ENCODE data around the gene SLC25A10. TPM values are rescaled to one million over a fixed set of nuclear protein-coding genes. Genes with fewer than 3 reads are reported as not detected.

Gene SLC25A10
- 10 to 100 TPM; 40.3 to 79.1 (median 57.3) TPM for polyA plus RNA-seq
- long read RNA-seq, donor 1 = 0 reads
- long read RNA-seq, donor 2, partial matches to known transcripts = 0 of 4 reads
- long read RNA-seq, donor 2, other reads (novel, unspliced or antisense) = 0 of 4 reads
- long read RNA-seq, donor 3, transcript SLC25A10-202 (11 exons, 1,885 nt) = major isoform, 7 of 7 reads
- long read RNA-seq, donor 3, partial matches to known transcripts = 0 of 7 reads
- long read RNA-seq, donor 3, other reads (novel, unspliced or antisense) = 0 of 7 reads
- long read RNA-seq, donor 4 = 0 reads
- long read RNA-seq, donor 5 = 0 reads
- long read RNA-seq, donor 6, partial matches to known transcripts = 0 of 4 reads
- long read RNA-seq, donor 6, other reads (novel, unspliced or antisense) = 0 of 4 reads
- long read RNA-seq, donor 7, transcript SLC25A10-202 (11 exons, 1,885 nt) = major isoform, 6 of 6 reads
- long read RNA-seq, donor 7, partial matches to known transcripts = 0 of 6 reads
- long read RNA-seq, donor 7, other reads (novel, unspliced or antisense) = 0 of 6 reads
- long read RNA-seq, donor 8 = 0 reads
- long read RNA-seq, donor 9, partial matches to known transcripts = 0 of 3 reads
- long read RNA-seq, donor 9, other reads (novel, unspliced or antisense) = 0 of 3 reads
- long read RNA-seq, donor 10, partial matches to known transcripts = 0 of 4 reads
- long read RNA-seq, donor 10, other reads (novel, unspliced or antisense) = 0 of 4 reads

- peak within 1 kb of the TSS; percentile 70 to 90 (median 74) for H3K4me3 ChIP-seq (ENCODE audit: low read depth in 1 of 3, low read length in 3 of 3)
- 0 to 1% (median 1%) methylated on average over 23 to 89 of the region's 89 CpGs for WGBS, 3 donors
- FAIRE-seq = no peak
Measured at GRCh38 chr17:81711814-81712467, at the start of gene SLC25A10. Gene SLC25A10 (plus strand): TSS chr17:81712284. CDS start chr17:81712427, 143 bp downstream.

GRCh38 chr17:81664051-81664470 is 48.0 kb upstream of the SLC25A10 start:
- 75 to 87% (median 82%) methylated on average over 7 of the region's 7 CpGs for WGBS, 3 donors
- peaks cover 4 to 10% (median 5%) of the 10 kb centered on the region in 3 donors for H3K4me1 ChIP-seq (ENCODE audit: control insufficient read depth in 3 of 3, insufficient read depth in 2 of 3, low read depth in 1 of 3, low read length in 2 of 3)

More at GRCh38 chr17:81711814-81712467, at the start of gene SLC25A10:
- Histone ChIP-seq H3K4me1 (ENCODE audit: control insufficient read depth in 3 of 3, insufficient read depth in 2 of 3, low read depth in 1 of 3, low read length in 2 of 3) (peaks cover 4 to 30% (median 5%) of the 10 kb centered on the region in 3 donors), H3K9me3 (ENCODE audit: control insufficient read depth in 2 of 2, insufficient read depth in 1 of 2, low read depth in 1 of 2, low read length in 1 of 2) (no peaks in the 10 kb centered on the region), H3K36me3 (ENCODE audit: control insufficient read depth in 3 of 3, insufficient read depth in 2 of 3, low read depth in 1 of 3, low read length in 3 of 3) (peaks cover 3 to 54% (median 5%) of the 10 kb centered on the region in 3 donors), H3K27ac (ENCODE audit: low read depth in 1 of 3, low read length in 2 of 3) (peak within 1 kb of the TSS; percentile 77 to 86 (median 84)), H3K27me3 (ENCODE audit: control insufficient read depth in 3 of 3, insufficient read depth in 3 of 3, low read length in 3 of 3) (peaks cover 0 to 2% (median 0%) of the 10 kb centered on the region in 3 donors)
- DNase-seq = peak; percentile 93 to 95

GRCh38 chr17:81665205-81666091 is 46.6 kb upstream of the SLC25A10 start:
- DNase-seq (peak in 1 of 2 donors; percentile 48), FAIRE-seq (no peak)
- Histone ChIP-seq H3K4me3 (ENCODE audit: low read depth in 1 of 3, low read length in 3 of 3) (peak overlapping the region; percentile 89 to 90 (median 89)), H3K36me3 (ENCODE audit: control insufficient read depth in 3 of 3, insufficient read depth in 2 of 3, low read depth in 1 of 3, low read length in 3 of 3) (peaks cover 0 to 41% (median 0%) of the 10 kb centered on the region in 3 donors), H3K4me1 (ENCODE audit: control insufficient read depth in 3 of 3, insufficient read depth in 2 of 3, low read depth in 1 of 3, low read length in 2 of 3) (peaks cover 4 to 10% (median 5%) of the 10 kb centered on the region in 3 donors), H3K27me3 (ENCODE audit: control insufficient read depth in 3 of 3, insufficient read depth in 3 of 3, low read length in 3 of 3) (no peaks in the 10 kb centered on the region), H3K9me3 (ENCODE audit: control insufficient read depth in 2 of 2, insufficient read depth in 1 of 2, low read depth in 1 of 2, low read length in 1 of 2) (no peaks in the 10 kb centered on the region), H3K27ac (ENCODE audit: low read depth in 1 of 3, low read length in 2 of 3) (peak overlapping the region in 2 of 3 donors; percentile 67 to 86)
- WGBS, 3 donors = 56 to 64% (median 60%) methylated on average over 30 of the region's 30 CpGs

More at GRCh38 chr17:81664051-81664470, 48.0 kb upstream of the SLC25A10 start:
- no peak overlapping the region for H3K4me3 ChIP-seq (ENCODE audit: low read depth in 1 of 3, low read length in 3 of 3)
- H3K36me3 ChIP-seq (ENCODE audit: control insufficient read depth in 3 of 3, insufficient read depth in 2 of 3, low read depth in 1 of 3, low read length in 3 of 3) = peaks cover 0 to 28% (median 0%) of the 10 kb centered on the region in 3 donors
- DNase-seq (no peak), FAIRE-seq (no peak)
- no peak overlapping the region for H3K27ac ChIP-seq (ENCODE audit: low read depth in 1 of 3, low read length in 2 of 3)
- H3K27me3 ChIP-seq (ENCODE audit: control insufficient read depth in 3 of 3, insufficient read depth in 3 of 3, low read length in 3 of 3) = no peaks in the 10 kb centered on the region
- H3K9me3 ChIP-seq (ENCODE audit: control insufficient read depth in 2 of 2, insufficient read depth in 1 of 2, low read depth in 1 of 2, low read length in 1 of 2) = no peaks in the 10 kb centered on the region

- DNase-seq = no peak
- Histone ChIP-seq H3K27me3 (ENCODE audit: control insufficient read depth in 3 of 3, insufficient read depth in 3 of 3, low read length in 3 of 3) (no peaks in the 10 kb centered on the region), H3K27ac (ENCODE audit: low read depth in 1 of 3, low read length in 2 of 3) (peak overlapping the region; percentile 57 to 86 (median 67)), H3K4me3 (ENCODE audit: low read depth in 1 of 3, low read length in 3 of 3) (peak overlapping the region; percentile 89 to 90 (median 89)), H3K9me3 (ENCODE audit: control insufficient read depth in 2 of 2, insufficient read depth in 1 of 2, low read depth in 1 of 2, low read length in 1 of 2) (no peaks in the 10 kb centered on the region), H3K4me1 (ENCODE audit: control insufficient read depth in 3 of 3, insufficient read depth in 2 of 3, low read depth in 1 of 3, low read length in 2 of 3) (peaks cover 4 to 10% (median 5%) of the 10 kb centered on the region in 3 donors), H3K36me3 (ENCODE audit: control insufficient read depth in 3 of 3, insufficient read depth in 2 of 3, low read depth in 1 of 3, low read length in 3 of 3) (peaks cover under 1 to 46% (median under 1%) of the 10 kb centered on the region in 3 donors)
- FAIRE-seq = no peak
- 0% methylated on average over 16 of the region's 16 CpGs for WGBS, 3 donors
Measured at GRCh38 chr17:81666092-81666341, 46.1 kb upstream of the SLC25A10 start.

- H3K36me3 ChIP-seq (ENCODE audit: control insufficient read depth in 3 of 3, insufficient read depth in 2 of 3, low read depth in 1 of 3, low read length in 3 of 3) = peaks cover 3 to 52% (median 4%) of the 10 kb centered on the region in 3 donors
- peaks cover 4 to 10% (median 5%) of the 10 kb centered on the region in 3 donors for H3K4me1 ChIP-seq (ENCODE audit: control insufficient read depth in 3 of 3, insufficient read depth in 2 of 3, low read depth in 1 of 3, low read length in 2 of 3)
- 0 to 1% (median 0%) methylated on average over 48 to 96 of the region's 96 CpGs for WGBS, 3 donors
- no peak for FAIRE-seq
- peak within 1 kb of the TSS; percentile 66 to 86 (median 67) for H3K27ac ChIP-seq (ENCODE audit: low read depth in 1 of 3, low read length in 2 of 3)
- H3K27me3 ChIP-seq (ENCODE audit: control insufficient read depth in 3 of 3, insufficient read depth in 3 of 3, low read length in 3 of 3) = no peaks in the 10 kb centered on the region
- no peaks in the 10 kb centered on the region for H3K9me3 ChIP-seq (ENCODE audit: control insufficient read depth in 2 of 2, insufficient read depth in 1 of 2, low read depth in 1 of 2, low read length in 1 of 2)
- DNase-seq = peak; percentile 94 to 97
- H3K4me3 ChIP-seq (ENCODE audit: low read depth in 1 of 3, low read length in 3 of 3) = peak within 1 kb of the TSS; percentile 89 to 90 (median 89)
Measured at GRCh38 chr17:81666342-81667191, 45.5 kb upstream of the SLC25A10 start, which contains the start of the genes CCDC137 and OXLD1. Gene CCDC137 (plus strand): TSS chr17:81666737. CDS start chr17:81666767, 30 bp downstream. Gene OXLD1 (minus strand): TSS chr17:81666605. CDS start chr17:81666577, 28 bp downstream.

- no peak for FAIRE-seq
- Histone ChIP-seq H3K27ac (ENCODE audit: low read depth in 1 of 3, low read length in 2 of 3) (no peak overlapping the region), H3K9me3 (ENCODE audit: control insufficient read depth in 2 of 2, insufficient read depth in 1 of 2, low read depth in 1 of 2, low read length in 1 of 2) (no peaks in the 10 kb centered on the region), H3K4me1 (ENCODE audit: control insufficient read depth in 3 of 3, insufficient read depth in 2 of 3, low read depth in 1 of 3, low read length in 2 of 3) (peaks cover 4 to 10% (median 5%) of the 10 kb centered on the region in 3 donors), H3K4me3 (ENCODE audit: low read depth in 1 of 3, low read length in 3 of 3) (no peak overlapping the region), H3K36me3 (ENCODE audit: control insufficient read depth in 3 of 3, insufficient read depth in 2 of 3, low read depth in 1 of 3, low read length in 3 of 3) (peaks cover 3 to 64% (median 6%) of the 10 kb centered on the region in 3 donors), H3K27me3 (ENCODE audit: control insufficient read depth in 3 of 3, insufficient read depth in 3 of 3, low read length in 3 of 3) (no peaks in the 10 kb centered on the region)
- no peak for DNase-seq
- 85 to 87% (median 85%) methylated on average over 18 of the region's 18 CpGs for WGBS, 3 donors
Measured at GRCh38 chr17:81667754-81668153, 44.3 kb upstream of the SLC25A10 start.

GRCh38 chr17:81672504-81672903 is 39.6 kb upstream of the SLC25A10 start:
- Histone ChIP-seq H3K4me3 (ENCODE audit: low read depth in 1 of 3, low read length in 3 of 3) (no peak overlapping the region), H3K27me3 (ENCODE audit: control insufficient read depth in 3 of 3, insufficient read depth in 3 of 3, low read length in 3 of 3) (no peaks in the 10 kb centered on the region), H3K27ac (ENCODE audit: low read depth in 1 of 3, low read length in 2 of 3) (no peak overlapping the region), H3K36me3 (ENCODE audit: control insufficient read depth in 3 of 3, insufficient read depth in 2 of 3, low read depth in 1 of 3, low read length in 3 of 3) (peaks cover 6 to 75% (median 10%) of the 10 kb centered on the region in 3 donors), H3K9me3 (ENCODE audit: control insufficient read depth in 2 of 2, insufficient read depth in 1 of 2, low read depth in 1 of 2, low read length in 1 of 2) (peaks cover 0 to 5% of the 10 kb centered on the region in 2 donors), H3K4me1 (ENCODE audit: control insufficient read depth in 3 of 3, insufficient read depth in 2 of 3, low read depth in 1 of 3, low read length in 2 of 3) (peaks cover 0 to 4% (median 3%) of the 10 kb centered on the region in 3 donors)
- 81 to 88% (median 87%) methylated on average over 18 of the region's 18 CpGs for WGBS, 3 donors
- FAIRE-seq (no peak), DNase-seq (no peak)

Data from small intestine (tissue), 16 donors.